Stimulated activated CD4-positive, alpha-beta T cell treated with anti-CD3 and anti-CD28 coated beads, Interleukin-4, amount 100 ng/mL, for 1 hour (primary cell): ENCODE data around the gene FARP2.
"Not testable (repeated sequence)": the region's sequence is repeated elsewhere in the genome, so short reads cannot be mapped to it uniquely, and the experiment has no call there.

Source experiments
- DNase-seq: peaks from one replicate; pipeline ENCODE4 v3.0.0-alpha.2; 2020

The FARP2 gene

GRCh38 chr2:241412144-241412543 lies 56.1 kb downstream of the FARP2 start:
- DNase-seq = no peak

GRCh38 chr2:241413501-241413900 lies 57.4 kb downstream of the FARP2 start:
- not testable (repeated sequence) for DNase-seq

GRCh38 chr2:241413929-241414580 lies 58.0 kb downstream of the FARP2 start:
- DNase-seq = no peak

- DNase-seq = no peak
Observed at GRCh38 chr2:241415196-241415595, 59.1 kb downstream of the FARP2 start.

- no peak for DNase-seq
Observed at GRCh38 chr2:241417626-241418025, 61.5 kb downstream of the FARP2 start.

- no peak for DNase-seq
Observed at GRCh38 chr2:241421330-241421729, 65.2 kb downstream of the FARP2 start.

- not testable (repeated sequence) for DNase-seq
Observed at GRCh38 chr2:241421942-241422341, 65.9 kb downstream of the FARP2 start.

- no peak for DNase-seq
Observed at GRCh38 chr2:241422350-241422749, 66.3 kb downstream of the FARP2 start.

GRCh38 chr2:241423489-241423888 lies 67.4 kb downstream of the FARP2 start:
- not testable (repeated sequence) for DNase-seq

GRCh38 chr2:241425368-241425767 lies 69.3 kb downstream of the FARP2 start:
- no peak for DNase-seq

- DNase-seq = no peak
Observed at GRCh38 chr2:241430178-241430577, 74.1 kb downstream of the FARP2 start.

- no peak for DNase-seq
Observed at GRCh38 chr2:241432824-241433448, 76.9 kb downstream of the FARP2 start.

- no peak for DNase-seq
Observed at GRCh38 chr2:241437179-241437578, 81.1 kb downstream of the FARP2 start.

GRCh38 chr2:241441492-241441891 lies 85.4 kb downstream of the FARP2 start:
- no peak for DNase-seq

- peak; percentile 85 for DNase-seq
Observed at GRCh38 chr2:241443486-241444223, 87.6 kb downstream of the FARP2 start.

GRCh38 chr2:241445426-241445825 lies 89.3 kb downstream of the FARP2 start:
- no peak for DNase-seq

- DNase-seq = not testable (repeated sequence)
Observed at GRCh38 chr2:241450092-241450491, 94.0 kb downstream of the FARP2 start.

GRCh38 chr2:241451840-241452506 lies 95.9 kb downstream of the FARP2 start:
- DNase-seq = no peak

GRCh38 chr2:241453919-241454318 lies 97.8 kb downstream of the FARP2 start:
- not testable (repeated sequence) for DNase-seq

GRCh38 chr2:241454837-241455485 lies 98.9 kb downstream of the FARP2 start:
- DNase-seq = no peak

- no peak for DNase-seq
Observed at GRCh38 chr2:241456546-241456945, 100.5 kb downstream of the FARP2 start.

- DNase-seq = no peak
Observed at GRCh38 chr2:241458687-241459086, 102.6 kb downstream of the FARP2 start.

GRCh38 chr2:241459520-241459919 lies 103.4 kb downstream of the FARP2 start:
- DNase-seq = no peak
